ENCODE data around the gene OR1F1.
"Not testable (repeated sequence)": the region's sequence is repeated elsewhere in the genome, so short reads cannot be mapped to it uniquely, and the experiment has no call there.

OR1F1 gene

DNA sequence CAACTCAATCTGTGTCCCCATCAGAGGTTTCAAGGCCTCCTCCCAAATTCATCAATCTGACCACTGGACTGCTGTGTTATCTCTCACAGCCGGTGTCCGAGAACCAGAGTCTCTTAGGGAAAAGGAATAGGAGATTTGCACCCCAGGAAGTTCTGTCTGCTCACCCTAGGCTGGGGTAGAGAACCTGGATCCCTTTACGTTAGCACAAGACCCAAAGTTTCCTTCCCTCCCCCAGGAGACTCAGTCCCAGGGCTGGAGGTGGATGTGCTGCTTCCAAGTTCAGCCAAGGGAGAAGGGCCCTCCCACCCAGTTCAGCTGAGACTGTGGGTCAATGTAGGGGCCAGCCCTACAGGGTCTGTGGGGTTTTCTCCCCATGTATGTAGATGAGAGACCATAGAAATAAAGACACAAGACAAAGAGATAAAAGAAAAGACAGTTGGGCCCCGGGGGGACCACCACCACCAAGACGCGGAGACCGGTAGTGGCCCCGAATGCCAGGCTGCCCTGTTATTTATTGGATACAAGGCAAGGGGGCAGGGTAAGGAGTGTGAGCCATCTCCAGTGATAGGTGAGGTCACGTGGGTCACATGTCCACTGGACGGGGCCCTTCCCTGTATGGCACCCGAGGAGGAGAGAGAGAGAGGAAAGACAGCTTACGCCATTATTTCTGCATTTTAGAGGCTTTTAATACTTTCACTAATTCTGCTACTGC lies 22.7 kb upstream of the OR1F1 start:
- no peak overlapping the region for H3K27ac ChIP-seq (ENCODE audit: low read length)
- no peaks in the 10 kb centered on the region for H3K36me3 ChIP-seq (ENCODE audit: control insufficient read depth in 1 of 2, insufficient read depth in 2 of 2, low read length in 2 of 2)
- H3K27me3 ChIP-seq (ENCODE audit: low read depth, low read length): peaks cover 6% of the 10 kb centered on the region
- H3K9me3 ChIP-seq (ENCODE audit: control insufficient read depth in 1 of 2, low read length in 2 of 2): no peaks in the 10 kb centered on the region
- peaks cover 0 to 4% of the 10 kb centered on the region in 2 donors for H3K4me1 ChIP-seq (ENCODE audit: control insufficient read depth in 1 of 2, insufficient read depth in 2 of 2, low read length in 2 of 2)
- H3K4me3 ChIP-seq (ENCODE audit: low read depth in 1 of 2, low read length in 2 of 2): peak overlapping the region in 1 of 2 donors; percentile 21

DNA sequence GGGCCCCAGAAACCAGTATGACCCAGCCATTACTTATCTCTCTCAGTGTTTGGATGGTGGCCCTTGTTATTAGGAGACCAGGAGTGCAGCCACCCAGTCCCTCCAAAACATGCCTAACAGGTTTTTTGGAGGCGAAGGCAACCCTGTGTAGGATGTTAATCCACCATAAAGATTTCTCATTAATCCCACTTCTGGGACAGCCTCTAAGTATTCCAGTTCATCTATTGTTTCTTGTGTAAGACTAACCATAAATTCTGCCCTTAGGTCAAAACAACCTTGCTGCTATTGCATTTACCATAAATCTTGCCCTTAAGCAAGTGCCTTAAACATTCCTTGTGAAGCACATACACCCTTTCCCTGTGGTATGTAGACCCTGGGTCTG lies 21.5 kb upstream of the OR1F1 start:
- Histone ChIP-seq H3K27me3 (ENCODE audit: low read depth, low read length) (peaks cover 19% of the 10 kb centered on the region), H3K36me3 (ENCODE audit: control insufficient read depth in 1 of 2, insufficient read depth in 2 of 2, low read length in 2 of 2) (no peaks in the 10 kb centered on the region), H3K4me1 (ENCODE audit: control insufficient read depth in 1 of 2, insufficient read depth in 2 of 2, low read length in 2 of 2) (peaks cover 0 to 16% of the 10 kb centered on the region in 2 donors), H3K9me3 (ENCODE audit: control insufficient read depth in 1 of 2, low read length in 2 of 2) (no peaks in the 10 kb centered on the region), H3K4me3 (ENCODE audit: low read depth in 1 of 2, low read length in 2 of 2) (no peak overlapping the region), H3K27ac (ENCODE audit: low read length) (no peak overlapping the region)

DNA sequence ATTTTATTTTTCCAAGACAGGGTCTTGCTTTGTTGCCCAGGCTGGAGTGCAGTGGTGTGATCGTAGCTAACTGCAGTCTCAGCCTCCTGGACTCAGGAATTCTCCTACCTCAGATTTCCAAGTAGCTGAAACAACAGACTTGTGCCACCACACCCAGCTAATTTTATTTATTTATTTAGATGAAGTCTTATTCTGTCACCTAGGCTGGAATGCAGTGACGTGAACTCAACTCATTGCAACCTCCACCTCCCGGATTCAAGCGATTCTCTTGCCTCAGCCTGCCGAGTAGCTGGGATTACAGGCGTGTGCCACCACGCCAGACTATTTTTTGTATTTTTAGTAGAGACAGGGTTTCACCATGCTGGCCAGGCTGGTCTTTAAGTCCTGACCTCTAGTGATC lies 19.3 kb upstream of the OR1F1 start:
- not testable (repeated sequence) for H3K27ac ChIP-seq (ENCODE audit: low read length); H3K4me3 ChIP-seq (ENCODE audit: low read depth in 1 of 2, low read length in 2 of 2); H3K9me3 ChIP-seq (ENCODE audit: control insufficient read depth in 1 of 2, low read length in 2 of 2); H3K36me3 ChIP-seq (ENCODE audit: control insufficient read depth in 1 of 2, insufficient read depth in 2 of 2, low read length in 2 of 2)
- Histone ChIP-seq H3K27me3 (ENCODE audit: low read depth, low read length) (peaks cover 34% of the 10 kb centered on the region), H3K4me1 (ENCODE audit: control insufficient read depth in 1 of 2, insufficient read depth in 2 of 2, low read length in 2 of 2) (peaks cover 0 to 21% of the 10 kb centered on the region in 2 donors)

DNA sequence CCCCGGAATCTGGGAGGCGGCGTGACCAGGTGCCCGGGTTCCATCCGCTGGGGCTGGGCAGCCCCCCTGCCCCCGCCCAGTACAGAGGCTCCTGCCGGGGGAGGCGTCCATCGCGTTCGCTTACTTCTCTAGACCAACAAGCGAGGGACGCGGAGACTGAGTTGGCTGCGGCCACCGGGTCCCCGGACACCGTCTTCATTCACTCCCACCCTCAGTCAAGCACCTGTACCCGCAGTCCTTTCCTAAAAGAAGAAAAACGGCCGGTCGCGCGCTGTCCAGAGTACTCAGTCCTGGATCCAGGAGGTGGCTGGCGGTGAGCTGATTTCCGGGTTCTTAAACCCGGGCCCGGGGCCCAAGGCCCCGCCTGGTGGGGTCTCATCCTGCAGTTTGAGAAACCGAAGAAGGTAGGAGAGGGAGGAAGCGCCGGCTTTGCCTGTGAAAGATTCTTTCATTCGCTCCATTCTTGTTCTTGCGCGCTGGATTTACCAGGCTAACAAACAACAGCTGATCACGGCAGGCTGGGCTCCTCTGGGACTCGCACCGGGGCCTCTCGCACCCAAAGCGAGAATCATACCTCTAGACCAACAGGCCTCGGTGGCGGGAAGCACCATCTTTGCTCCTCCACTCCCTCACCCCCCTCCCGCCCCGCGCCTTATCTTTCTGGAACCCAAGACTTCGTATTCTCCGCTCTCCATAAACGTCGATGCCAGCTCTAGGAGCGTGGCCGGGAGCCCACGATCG lies 17.4 kb upstream of the OR1F1 start:
- peak overlapping the region; percentile 26 to 44 for H3K4me3 ChIP-seq (ENCODE audit: low read depth in 1 of 2, low read length in 2 of 2)
- H3K27me3 ChIP-seq (ENCODE audit: low read depth, low read length): peaks cover 52% of the 10 kb centered on the region
- H3K36me3 ChIP-seq (ENCODE audit: control insufficient read depth in 1 of 2, insufficient read depth in 2 of 2, low read length in 2 of 2): no peaks in the 10 kb centered on the region
- peaks cover 0 to 21% of the 10 kb centered on the region in 2 donors for H3K4me1 ChIP-seq (ENCODE audit: control insufficient read depth in 1 of 2, insufficient read depth in 2 of 2, low read length in 2 of 2)
- H3K9me3 ChIP-seq (ENCODE audit: control insufficient read depth in 1 of 2, low read length in 2 of 2): no peaks in the 10 kb centered on the region
- no peak overlapping the region for H3K27ac ChIP-seq (ENCODE audit: low read length)

- Histone ChIP-seq H3K27ac (ENCODE audit: low read length) (no peak overlapping the region), H3K4me3 (ENCODE audit: low read depth in 1 of 2, low read length in 2 of 2) (peak overlapping the region in 1 of 2 donors; percentile 44), H3K9me3 (ENCODE audit: control insufficient read depth in 1 of 2, low read length in 2 of 2) (no peaks in the 10 kb centered on the region), H3K27me3 (ENCODE audit: low read depth, low read length) (peaks cover 59% of the 10 kb centered on the region), H3K36me3 (ENCODE audit: control insufficient read depth in 1 of 2, insufficient read depth in 2 of 2, low read length in 2 of 2) (no peaks in the 10 kb centered on the region), H3K4me1 (ENCODE audit: control insufficient read depth in 1 of 2, insufficient read depth in 2 of 2, low read length in 2 of 2) (peaks cover 0 to 21% of the 10 kb centered on the region in 2 donors)
Measured at GRCh38 chr16:3171181-3171854, 16.7 kb upstream of the OR1F1 start.

GRCh38 chr16:3171855-3172593 lies 16.0 kb upstream of the OR1F1 start:
- H3K36me3 ChIP-seq (ENCODE audit: control insufficient read depth in 1 of 2, insufficient read depth in 2 of 2, low read length in 2 of 2): no peaks in the 10 kb centered on the region
- no peaks in the 10 kb centered on the region for H3K9me3 ChIP-seq (ENCODE audit: control insufficient read depth in 1 of 2, low read length in 2 of 2)
- H3K27me3 ChIP-seq (ENCODE audit: low read depth, low read length): peaks cover 62% of the 10 kb centered on the region
- peaks cover 0 to 21% of the 10 kb centered on the region in 2 donors for H3K4me1 ChIP-seq (ENCODE audit: control insufficient read depth in 1 of 2, insufficient read depth in 2 of 2, low read length in 2 of 2)
- H3K4me3 ChIP-seq (ENCODE audit: low read depth in 1 of 2, low read length in 2 of 2): no peak overlapping the region
- no peak overlapping the region for H3K27ac ChIP-seq (ENCODE audit: low read length)

DNA sequence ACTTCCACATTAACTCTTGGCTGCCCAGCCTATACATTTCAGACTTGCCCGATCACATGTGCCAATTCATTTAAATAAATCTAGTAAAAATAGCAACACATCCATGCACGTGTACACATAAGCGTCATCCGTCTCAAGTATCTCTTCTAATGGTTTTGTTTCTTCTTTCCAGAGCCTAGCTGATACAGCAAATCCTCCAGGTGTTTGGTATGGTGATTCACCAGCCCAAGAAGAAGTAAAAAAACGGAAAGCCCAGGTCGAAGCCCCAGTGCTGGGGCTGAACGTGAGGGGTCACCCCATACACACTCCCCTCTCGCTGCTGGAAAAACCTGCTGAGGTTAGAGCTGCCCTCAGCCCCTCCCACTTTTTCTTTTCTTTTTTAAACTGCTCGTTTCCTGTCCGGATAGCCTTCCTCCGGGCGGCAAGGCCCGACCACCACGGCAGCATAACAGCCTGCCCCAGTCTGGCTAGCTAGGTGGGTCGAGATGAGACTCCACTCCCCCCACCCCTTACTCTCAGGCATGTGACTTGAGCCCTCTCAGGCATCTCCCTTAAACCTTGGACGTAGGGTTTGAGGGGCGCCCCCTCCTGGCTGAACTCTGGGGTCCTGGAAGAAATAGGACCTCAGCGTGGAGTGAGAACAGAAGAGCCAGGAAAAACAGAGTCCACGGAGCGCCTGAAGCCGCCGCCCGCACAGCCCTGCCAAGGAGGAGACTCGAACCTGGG lies 13.9 kb upstream of the OR1F1 start:
- H3K36me3 ChIP-seq (ENCODE audit: control insufficient read depth in 1 of 2, insufficient read depth in 2 of 2, low read length in 2 of 2): no peaks in the 10 kb centered on the region
- H3K27me3 ChIP-seq (ENCODE audit: low read depth, low read length): peaks cover 69% of the 10 kb centered on the region
- no peak overlapping the region for H3K4me3 ChIP-seq (ENCODE audit: low read depth in 1 of 2, low read length in 2 of 2)

DNA sequence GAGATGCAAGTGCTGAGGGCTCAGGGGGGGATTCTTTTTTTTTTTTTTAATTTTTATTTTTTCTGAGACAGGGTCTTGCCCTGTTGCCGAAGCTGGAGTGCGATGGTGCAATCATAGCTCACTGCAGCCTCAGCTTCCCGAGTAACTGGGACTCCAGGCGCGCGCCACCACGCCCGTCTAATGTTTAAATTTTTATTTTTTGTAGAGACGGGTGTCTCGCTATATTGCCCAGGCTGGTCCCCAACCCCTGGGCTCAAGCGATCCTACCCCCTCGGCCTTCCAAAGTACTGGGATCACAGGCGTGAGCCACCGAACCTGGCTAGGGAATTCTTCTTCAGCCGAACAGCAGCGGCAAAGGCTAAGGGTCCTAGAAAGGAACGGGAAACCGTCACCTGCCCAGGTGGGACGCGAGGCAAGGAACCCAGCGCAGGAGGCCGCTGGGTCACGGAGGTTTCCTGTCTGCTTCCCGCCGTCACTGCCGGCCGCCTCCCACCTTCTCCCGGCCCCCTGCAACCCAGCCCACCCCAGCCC lies 13.3 kb upstream of the OR1F1 start:
- H3K4me3 ChIP-seq (ENCODE audit: low read depth in 1 of 2, low read length in 2 of 2): no peak overlapping the region
- H3K36me3 ChIP-seq (ENCODE audit: control insufficient read depth in 1 of 2, insufficient read depth in 2 of 2, low read length in 2 of 2): no peaks in the 10 kb centered on the region
- H3K27ac ChIP-seq (ENCODE audit: low read length): no peak overlapping the region
- H3K27me3 ChIP-seq (ENCODE audit: low read depth, low read length): peaks cover 75% of the 10 kb centered on the region
- H3K9me3 ChIP-seq (ENCODE audit: control insufficient read depth in 1 of 2, low read length in 2 of 2): peaks cover 0 to under 1% of the 10 kb centered on the region in 2 donors
- H3K4me1 ChIP-seq (ENCODE audit: control insufficient read depth in 1 of 2, insufficient read depth in 2 of 2, low read length in 2 of 2): peaks cover 0 to 21% of the 10 kb centered on the region in 2 donors

More for the DNA sequence above, 13.9 kb upstream of the OR1F1 start:
- Histone ChIP-seq H3K9me3 (ENCODE audit: control insufficient read depth in 1 of 2, low read length in 2 of 2) (no peaks in the 10 kb centered on the region), H3K27ac (ENCODE audit: low read length) (no peak overlapping the region), H3K4me1 (ENCODE audit: control insufficient read depth in 1 of 2, insufficient read depth in 2 of 2, low read length in 2 of 2) (peaks cover 0 to 21% of the 10 kb centered on the region in 2 donors)

DNA sequence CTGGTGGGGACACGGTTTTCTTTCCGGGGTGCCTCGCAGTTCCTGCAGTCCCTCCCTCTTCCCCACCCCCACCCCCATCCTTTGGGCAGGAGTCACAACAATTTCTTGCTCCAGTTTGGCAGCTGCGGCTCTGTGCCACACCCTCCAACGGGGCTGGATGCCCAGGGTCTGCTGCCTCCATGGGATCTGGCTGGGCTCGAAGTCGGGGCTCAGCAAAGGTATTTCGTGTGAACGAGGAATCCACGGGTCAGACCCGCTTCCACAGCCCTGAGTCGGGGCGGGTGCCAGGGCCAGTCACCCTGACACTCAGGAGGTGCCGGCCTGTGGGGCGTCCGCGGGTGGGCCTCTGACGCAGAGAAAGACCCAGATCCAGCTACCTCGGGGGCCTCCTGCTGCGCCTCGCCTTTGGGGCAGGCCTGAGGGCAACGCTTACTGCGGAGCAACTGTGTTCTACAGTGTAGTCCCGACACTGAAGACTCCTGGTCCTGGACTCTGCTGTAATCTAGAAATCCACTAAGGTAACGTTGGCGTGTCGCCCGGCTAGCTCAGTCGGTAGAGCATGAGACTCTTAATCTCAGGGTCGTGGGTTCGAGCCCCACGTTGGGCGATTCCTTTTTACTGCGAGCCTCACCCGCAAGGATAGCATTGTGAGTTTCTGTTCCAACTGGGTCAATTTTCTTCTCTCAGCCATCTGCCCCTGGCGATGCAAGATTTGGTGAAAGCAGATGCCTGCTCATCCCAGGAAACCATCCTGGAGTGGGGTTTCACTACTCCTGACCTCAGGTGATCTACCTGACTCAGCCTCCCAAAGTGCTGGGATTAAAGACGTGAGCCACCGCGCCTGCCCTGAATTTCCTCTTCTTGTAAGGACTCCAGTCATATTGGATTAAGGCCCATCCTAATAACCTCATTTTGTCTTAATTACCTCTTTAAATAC lies 12.6 kb upstream of the OR1F1 start:
- peaks cover 75% of the 10 kb centered on the region for H3K27me3 ChIP-seq (ENCODE audit: low read depth, low read length)
- peaks cover 0 to 15% of the 10 kb centered on the region in 2 donors for H3K4me1 ChIP-seq (ENCODE audit: control insufficient read depth in 1 of 2, insufficient read depth in 2 of 2, low read length in 2 of 2)
- no peaks in the 10 kb centered on the region for H3K36me3 ChIP-seq (ENCODE audit: control insufficient read depth in 1 of 2, insufficient read depth in 2 of 2, low read length in 2 of 2)

More for the DNA sequence above, 12.6 kb upstream of the OR1F1 start:
- Histone ChIP-seq H3K27ac (ENCODE audit: low read length) (no peak overlapping the region), H3K4me3 (ENCODE audit: low read depth in 1 of 2, low read length in 2 of 2) (no peak overlapping the region), H3K9me3 (ENCODE audit: control insufficient read depth in 1 of 2, low read length in 2 of 2) (peaks cover 0 to 2% of the 10 kb centered on the region in 2 donors)

Measured in muscle layer of duodenum (tissue), 2 donors.